Measurements from ENCODE around the gene SLC51A. TPM values are rescaled to one million over a fixed set of nuclear protein-coding genes. Genes with fewer than 3 reads are reported as not detected.

The SLC51A gene
- total and polyA plus RNA-seq, 9 of the 15 experiments (the other 6 are each of a cell fraction or from before 2014, with no cell fraction given), result 0.35 to 0.38 TPM; not detected in 7

GRCh38 chr3:196217307-196218154 is 1.2 kb downstream of the SLC51A start:
- Histone ChIP-seq H3K9me3 (replicated peaks; ENCODE audit: control insufficient read depth, insufficient read depth, low read depth, low read length) (no peaks in the 10 kb centered on the region), H3K4me2 (ENCODE audit: insufficient read depth, low read length) (no peak overlapping the region), H3K27me3 (ENCODE audit: control insufficient read depth in 2 of 2, insufficient read depth in 2 of 2, low read length in 2 of 2) (no peaks in the 10 kb centered on the region), H3K4me3 (no peak overlapping the region), H2AFZ (ENCODE audit: low read depth, low read length) (no peak overlapping the region), H3K27ac (ENCODE audit: extremely low read depth, low read depth, low read length) (no peak overlapping the region), H3K79me2 (ENCODE audit: control insufficient read depth, insufficient read depth, low read length) (no peaks in the 10 kb centered on the region), H3K9ac (ENCODE audit: insufficient read depth in 1 of 2, low read depth in 2 of 2, low read length in 2 of 2) (peak overlapping the region in 1 of 2 experiments; percentile 2; a peak in 1 of 4 replicates), H3K4me1 (replicated peaks in 1 of 2; ENCODE audit: control insufficient read depth in 2 of 2, insufficient read depth in 2 of 2, low read length in 2 of 2) (peaks cover 0 to 31% of the 10 kb centered on the region in 2 experiments; a peak in 2 of 5 replicates), H3K9me1 (ENCODE audit: control insufficient read depth, insufficient read depth, low read length) (no peaks in the 10 kb centered on the region), H3K36me3 (ENCODE audit: control insufficient read depth, insufficient read depth, low read length) (no peaks in the 10 kb centered on the region), H4K20me1 (replicated peaks; ENCODE audit: control insufficient read depth, insufficient read depth, low read length) (no peaks in the 10 kb centered on the region)
- in situ Hi-C loops (cut with MboI), result loop anchor here (25.0 kb wide), 1 partner anchor 505 kb away; the partner anchor contains the start of gene MUC20
- intact Hi-C loops (cut with micrococcal nuclease), result no loop called here
- no peak for DNase-seq (ENCODE audit: extremely low read depth in 1 of 4, low spot score in 3 of 4)
- CTCF ChIA-PET (ENCODE audit: low intra/inter-chr PET ratio), result no interaction called here
- ATAC-seq, result no peak
- no peak for FAIRE-seq
- 45% methylated on average over 9 of the region's 12 CpGs for WGBS (ENCODE audit: insufficient coverage, low coverage, missing lambda C conversion rate)
- POLR2A ChIA-PET, result no interaction called here
- BruUV-seq (replicated peaks), result no TSS peak
- 0 out of 2 replicates have a peak, but pooled peaks have one; percentile 26 for TF ChIP-seq BCOR (IDR thresholded peaks at IDR 0.05)
- TF ChIP-seq, protein P1, sequence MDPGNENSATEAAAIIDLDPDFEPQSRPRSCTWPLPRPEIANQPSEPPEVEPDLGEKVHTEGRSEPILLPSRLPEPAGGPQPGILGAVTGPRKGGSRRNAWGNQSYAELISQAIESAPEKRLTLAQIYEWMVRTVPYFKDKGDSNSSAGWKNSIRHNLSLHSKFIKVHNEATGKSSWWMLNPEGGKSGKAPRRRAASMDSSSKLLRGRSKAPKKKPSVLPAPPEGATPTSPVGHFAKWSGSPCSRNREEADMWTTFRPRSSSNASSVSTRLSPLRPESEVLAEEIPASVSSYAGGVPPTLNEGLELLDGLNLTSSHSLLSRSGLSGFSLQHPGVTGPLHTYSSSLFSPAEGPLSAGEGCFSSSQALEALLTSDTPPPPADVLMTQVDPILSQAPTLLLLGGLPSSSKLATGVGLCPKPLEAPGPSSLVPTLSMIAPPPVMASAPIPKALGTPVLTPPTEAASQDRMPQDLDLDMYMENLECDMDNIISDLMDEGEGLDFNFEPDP (CRISPR knock-in tag; IDR thresholded peaks at IDR 0.05), result no peak
- peak; percentile 43; the same call in 1 of the 2 replicates for TF ChIP-seq MTA1 (IDR thresholded peaks at IDR 0.05; ENCODE audit: borderline replicate concordance)
- no peak for TF ChIP-seq NFIX (CRISPR knock-in tag; IDR thresholded peaks at IDR 0.05; ENCODE audit: low read depth)
- 0 out of 2 replicates have a peak, but pooled peaks have one; percentile 61 for TF ChIP-seq LARP7 (IDR thresholded peaks at IDR 0.05)
- TF ChIP-seq MCM3 (IDR thresholded peaks at IDR 0.05), result 0 out of 2 replicates have a peak, but pooled peaks have one; percentile 46
- TF ChIP-seq HMBOX1 (IDR thresholded peaks at IDR 0.05), result no peak
- TF ChIP-seq, protein P2, sequence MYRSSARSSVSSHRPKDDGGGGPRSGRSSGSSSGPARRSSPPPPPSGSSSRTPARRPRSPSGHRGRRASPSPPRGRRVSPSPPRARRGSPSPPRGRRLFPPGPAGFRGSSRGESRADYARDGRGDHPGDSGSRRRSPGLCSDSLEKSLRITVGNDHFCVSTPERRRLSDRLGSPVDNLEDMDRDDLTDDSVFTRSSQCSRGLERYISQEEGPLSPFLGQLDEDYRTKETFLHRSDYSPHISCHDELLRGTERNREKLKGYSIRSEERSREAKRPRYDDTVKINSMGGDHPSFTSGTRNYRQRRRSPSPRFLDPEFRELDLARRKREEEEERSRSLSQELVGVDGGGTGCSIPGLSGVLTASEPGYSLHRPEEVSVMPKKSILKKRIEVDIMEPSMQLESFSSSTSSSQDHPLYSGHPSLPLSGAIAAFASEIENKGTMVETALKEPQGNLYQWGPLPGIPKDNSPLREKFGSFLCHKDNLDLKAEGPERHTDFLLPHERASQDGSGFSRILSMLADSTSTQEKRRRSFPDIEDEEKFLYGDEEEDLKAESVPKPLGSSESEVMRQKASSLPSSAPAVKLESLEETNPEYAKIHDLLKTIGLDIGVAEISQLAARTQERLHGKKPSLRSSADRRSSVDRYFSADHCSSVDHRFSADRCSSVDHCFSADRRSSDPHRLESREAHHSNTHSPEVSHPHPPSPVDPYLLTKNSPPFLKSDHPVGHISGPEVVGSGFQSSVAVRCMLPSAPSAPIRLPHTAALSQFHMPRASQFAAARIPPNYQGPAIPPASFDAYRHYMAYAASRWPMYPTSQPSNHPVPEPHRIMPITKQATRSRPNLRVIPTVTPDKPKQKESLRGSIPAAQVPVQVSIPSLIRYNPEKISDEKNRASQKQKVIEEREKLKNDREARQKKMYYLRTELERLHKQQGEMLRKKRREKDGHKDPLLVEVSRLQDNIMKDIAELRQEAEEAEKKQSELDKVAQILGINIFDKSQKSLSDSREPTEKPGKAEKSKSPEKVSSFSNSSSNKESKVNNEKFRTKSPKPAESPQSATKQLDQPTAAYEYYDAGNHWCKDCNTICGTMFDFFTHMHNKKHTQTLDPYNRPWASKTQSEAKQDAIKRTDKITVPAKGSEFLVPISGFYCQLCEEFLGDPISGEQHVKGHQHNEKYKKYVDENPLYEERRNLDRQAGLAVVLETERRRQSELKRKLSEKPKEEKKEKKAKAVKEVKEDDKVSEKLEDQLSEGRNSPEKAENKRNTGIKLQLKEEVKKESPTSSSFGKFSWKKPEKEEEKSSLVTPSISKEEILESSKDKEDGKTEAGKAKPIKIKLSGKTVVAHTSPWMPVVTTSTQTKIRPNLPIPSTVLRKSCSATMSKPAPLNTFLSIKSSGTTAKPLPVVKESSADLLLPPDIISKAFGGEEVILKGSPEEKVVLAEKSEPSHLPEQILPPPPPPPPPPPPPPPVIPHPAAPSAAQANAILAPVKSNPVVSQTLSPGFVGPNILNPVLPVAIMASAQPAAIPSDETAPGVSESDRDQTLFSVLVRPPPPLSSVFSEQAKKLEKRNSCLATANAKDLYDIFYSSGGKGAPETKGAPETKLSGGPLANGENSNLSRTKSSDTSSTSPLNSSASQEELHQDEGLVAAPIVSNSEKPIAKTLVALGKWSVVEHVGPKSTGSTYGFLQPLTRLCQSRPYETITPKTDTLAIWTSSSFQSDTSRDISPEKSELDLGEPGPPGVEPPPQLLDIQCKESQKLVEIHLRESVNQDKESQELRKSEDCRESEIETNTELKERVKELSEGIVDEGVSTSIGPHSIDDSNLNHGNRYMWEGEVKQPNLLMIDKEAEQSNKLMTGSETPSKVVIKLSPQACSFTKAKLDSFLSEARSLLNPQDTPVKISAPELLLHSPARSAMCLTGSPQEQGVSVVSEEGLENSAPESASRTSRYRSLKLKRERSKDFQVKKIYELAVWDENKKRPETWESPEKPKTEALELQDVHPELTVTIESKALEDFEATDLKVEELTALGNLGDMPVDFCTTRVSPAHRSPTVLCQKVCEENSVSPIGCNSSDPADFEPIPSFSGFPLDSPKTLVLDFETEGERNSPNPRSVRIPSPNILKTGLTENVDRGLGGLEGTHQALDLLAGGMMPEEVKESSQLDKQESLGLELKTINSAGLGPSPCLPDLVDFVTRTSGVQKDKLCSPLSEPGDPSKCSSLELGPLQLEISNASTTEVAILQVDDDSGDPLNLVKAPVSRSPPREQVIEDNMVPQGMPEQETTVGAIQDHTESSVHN (IDR thresholded peaks at IDR 0.05; ENCODE audit: borderline replicate concordance in 1 of 2, low read depth in 1 of 2), result no peak
- no peak for TF ChIP-seq KLF6 (CRISPR knock-in tag; IDR thresholded peaks at IDR 0.05; ENCODE audit: borderline replicate concordance)

Measured in K562 (cell line).